HCT116 (cell line): Measurements from ENCODE around the gene KIAA1328.

ENCODE experiments used
- EZH2 ChIP-seq: fragments of 200-600 bp; sonication (generic); IDR thresholded peaks from 2 replicates; pipeline ENCODE4 v1.6.1; 2017; ENCODE audit warnings: antibody characterized with exemption, mixed run types
- YY1 ChIP-seq: IDR thresholded peaks from 2 replicates; pipeline ENCODE4 v1.6.1; 2011; ENCODE audit warnings: low read length, low read depth, moderate library complexity, mild to moderate bottlenecking; ENCODE audit not compliant: insufficient replicate concordance; ENCODE audit errors: extremely low read depth
- TF ChIP-seq, protein P1 (sequence below), 3 experiments: fragments of 200-600 bp in 1 of 3; sonication (generic) in 1 of 3; IDR thresholded peaks in 2 of 3; conservative IDR thresholded peaks in 1 of 3; 2 replicates each; pipeline ENCODE4 v1.5.1; 2012 to 2017; ENCODE audit warnings: low read depth in 2 of 3, low read length in 2 of 3, antibody characterized with exemption in 1 of 3, borderline replicate concordance in 1 of 3, control low read depth in 1 of 3, mild to moderate bottlenecking in 1 of 3, mixed read lengths in 1 of 3, mixed run types in 1 of 3, moderate library complexity in 1 of 3; ENCODE audit not compliant: insufficient read depth in 1 of 3

DNA sequence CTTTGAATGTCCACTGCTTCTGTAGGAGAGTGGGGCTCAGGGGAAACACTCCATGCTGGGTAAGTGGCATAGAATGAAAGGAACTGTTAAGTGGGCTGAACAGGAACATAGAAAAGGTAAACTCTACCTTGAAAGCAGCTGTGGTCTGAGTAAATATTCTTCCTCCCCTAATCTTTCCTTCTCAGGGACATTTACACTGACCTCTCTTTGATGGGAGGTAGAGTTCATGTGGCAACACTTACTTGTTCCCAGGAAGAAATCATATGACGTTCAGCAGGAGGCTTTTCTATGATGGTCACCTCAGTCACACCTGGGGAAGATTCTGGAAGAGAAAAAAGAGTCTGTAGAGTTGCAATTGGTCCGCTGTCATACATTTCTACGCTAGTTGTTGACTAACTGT, 10.3 kb upstream of the KIAA1328 start:
- TF ChIP-seq, protein P1, sequence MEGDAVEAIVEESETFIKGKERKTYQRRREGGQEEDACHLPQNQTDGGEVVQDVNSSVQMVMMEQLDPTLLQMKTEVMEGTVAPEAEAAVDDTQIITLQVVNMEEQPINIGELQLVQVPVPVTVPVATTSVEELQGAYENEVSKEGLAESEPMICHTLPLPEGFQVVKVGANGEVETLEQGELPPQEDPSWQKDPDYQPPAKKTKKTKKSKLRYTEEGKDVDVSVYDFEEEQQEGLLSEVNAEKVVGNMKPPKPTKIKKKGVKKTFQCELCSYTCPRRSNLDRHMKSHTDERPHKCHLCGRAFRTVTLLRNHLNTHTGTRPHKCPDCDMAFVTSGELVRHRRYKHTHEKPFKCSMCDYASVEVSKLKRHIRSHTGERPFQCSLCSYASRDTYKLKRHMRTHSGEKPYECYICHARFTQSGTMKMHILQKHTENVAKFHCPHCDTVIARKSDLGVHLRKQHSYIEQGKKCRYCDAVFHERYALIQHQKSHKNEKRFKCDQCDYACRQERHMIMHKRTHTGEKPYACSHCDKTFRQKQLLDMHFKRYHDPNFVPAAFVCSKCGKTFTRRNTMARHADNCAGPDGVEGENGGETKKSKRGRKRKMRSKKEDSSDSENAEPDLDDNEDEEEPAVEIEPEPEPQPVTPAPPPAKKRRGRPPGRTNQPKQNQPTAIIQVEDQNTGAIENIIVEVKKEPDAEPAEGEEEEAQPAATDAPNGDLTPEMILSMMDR (IDR thresholded peaks at IDR 0.05 in 2 of 3, conservative IDR thresholded peaks at IDR 0.05 in 1 of 3; ENCODE audit: borderline replicate concordance in 1 of 3, insufficient read depth in 1 of 3, low read depth in 2 of 3, low read length in 2 of 3) = no peak
- no peak for TF ChIP-seq YY1
- no peak for TF ChIP-seq EZH2
